GM21717 (cell line): ENCODE measurements around the gene FAM193B.

Experiments used
- ATAC-seq: cut with Tn5 transposase; IDR thresholded peaks from one replicate; pipeline ENCODE4 v1.9.1; 2021; ENCODE audit warnings: mild to moderate bottlenecking, moderate library complexity; ENCODE audit not compliant: unreplicated experiment

The FAM193B gene

DNA sequence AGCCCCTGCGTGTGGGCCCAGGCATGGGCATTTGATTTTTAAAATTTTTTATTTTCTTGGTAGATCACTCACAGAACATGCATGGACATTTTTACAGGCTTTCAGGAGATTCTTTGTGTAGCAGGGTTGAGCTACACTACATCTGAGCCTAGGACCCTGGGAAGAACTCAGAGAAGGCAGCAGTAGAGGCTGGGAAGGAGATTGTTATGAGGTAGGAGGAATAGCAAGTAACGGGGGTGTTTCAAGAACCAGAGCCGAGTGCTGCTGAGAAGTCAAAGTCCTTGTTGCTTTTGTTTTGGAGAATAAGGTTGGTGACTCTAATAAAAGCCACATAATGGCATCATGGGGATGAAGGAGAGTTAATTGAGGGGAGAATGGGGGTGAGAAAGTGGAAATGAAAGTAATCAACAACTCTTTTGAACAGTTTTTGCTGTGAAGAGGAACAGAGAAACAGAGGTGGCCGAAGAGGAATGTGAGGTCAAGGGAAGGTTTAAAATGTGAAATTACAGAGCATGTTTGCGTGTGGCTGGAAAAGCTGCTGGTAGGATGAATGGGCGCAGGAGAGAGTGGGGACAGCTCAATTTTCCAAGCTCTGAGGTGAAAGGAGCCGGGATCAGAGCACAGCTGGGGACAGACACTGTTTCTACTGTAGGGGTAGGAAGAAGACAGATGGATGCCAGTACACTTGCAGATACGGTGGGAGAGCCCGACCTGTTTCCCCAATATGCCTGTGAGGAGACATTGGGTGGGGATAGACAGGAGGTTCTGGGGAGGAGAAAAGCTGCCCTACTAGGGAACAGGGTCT lies 52.3 kb downstream of the FAM193B start:
- no peak for ATAC-seq

GRCh38 chr5:177500685-177501522 lies 53.5 kb downstream of the FAM193B start:
- ATAC-seq: no peak

DNA sequence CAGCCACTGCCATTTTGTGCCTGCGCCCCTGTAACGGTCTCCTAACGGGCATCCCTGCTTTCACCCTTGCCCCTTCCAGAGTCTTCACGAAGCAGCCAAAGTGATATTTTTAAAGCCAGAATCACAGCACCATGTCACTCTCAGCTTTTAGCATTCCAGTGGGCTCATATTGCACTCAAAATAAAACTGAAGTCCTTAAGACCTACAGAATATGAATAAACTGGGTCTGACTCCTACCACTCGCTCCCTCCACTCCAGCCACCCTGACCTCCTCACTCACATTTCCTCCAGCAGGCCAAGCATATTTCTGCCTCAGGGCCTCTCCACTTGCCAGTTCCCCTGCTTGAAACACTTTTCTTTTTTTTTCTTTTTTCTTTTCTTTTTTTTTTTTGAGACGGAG lies 54.5 kb downstream of the FAM193B start:
- ATAC-seq: no peak

DNA sequence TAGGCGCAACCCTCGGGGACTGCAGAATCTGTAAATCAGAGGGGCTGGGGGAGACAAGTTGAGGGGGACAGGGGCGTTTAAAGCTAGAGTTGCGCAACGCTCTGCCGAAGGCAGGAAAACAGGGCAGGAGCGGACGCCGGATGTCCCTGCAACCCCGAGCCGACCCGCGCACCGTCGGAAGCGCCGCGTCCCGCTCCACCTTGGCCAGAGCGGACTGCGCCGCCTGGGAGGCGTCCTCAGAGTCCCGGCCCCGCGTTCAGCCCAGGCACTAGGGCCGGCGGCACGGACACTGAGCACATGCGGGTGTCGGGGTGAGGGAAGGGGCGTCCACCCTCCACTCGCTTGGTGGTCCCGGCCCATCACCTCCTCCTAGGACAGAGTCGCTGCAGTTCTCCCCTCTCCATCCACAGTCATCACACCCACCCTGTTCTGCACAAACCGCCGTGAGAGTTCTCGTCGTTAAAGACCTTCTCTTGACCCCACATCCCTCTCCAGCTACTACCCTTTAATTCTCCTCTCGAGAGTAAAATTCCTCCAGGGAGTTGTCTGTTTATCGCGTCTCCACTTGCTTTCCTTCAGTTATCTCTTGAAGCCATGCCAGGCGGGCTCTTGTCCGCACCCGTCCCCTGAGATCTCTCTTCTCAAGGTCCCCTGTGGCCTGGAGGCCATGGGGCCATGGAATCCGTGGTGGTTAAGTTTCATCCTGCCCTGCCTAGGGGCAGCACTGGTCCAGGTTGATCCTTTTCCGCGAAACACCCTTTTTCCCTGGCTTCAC lies 56.2 kb downstream of the FAM193B start:
- ATAC-seq: peak; percentile 1

DNA sequence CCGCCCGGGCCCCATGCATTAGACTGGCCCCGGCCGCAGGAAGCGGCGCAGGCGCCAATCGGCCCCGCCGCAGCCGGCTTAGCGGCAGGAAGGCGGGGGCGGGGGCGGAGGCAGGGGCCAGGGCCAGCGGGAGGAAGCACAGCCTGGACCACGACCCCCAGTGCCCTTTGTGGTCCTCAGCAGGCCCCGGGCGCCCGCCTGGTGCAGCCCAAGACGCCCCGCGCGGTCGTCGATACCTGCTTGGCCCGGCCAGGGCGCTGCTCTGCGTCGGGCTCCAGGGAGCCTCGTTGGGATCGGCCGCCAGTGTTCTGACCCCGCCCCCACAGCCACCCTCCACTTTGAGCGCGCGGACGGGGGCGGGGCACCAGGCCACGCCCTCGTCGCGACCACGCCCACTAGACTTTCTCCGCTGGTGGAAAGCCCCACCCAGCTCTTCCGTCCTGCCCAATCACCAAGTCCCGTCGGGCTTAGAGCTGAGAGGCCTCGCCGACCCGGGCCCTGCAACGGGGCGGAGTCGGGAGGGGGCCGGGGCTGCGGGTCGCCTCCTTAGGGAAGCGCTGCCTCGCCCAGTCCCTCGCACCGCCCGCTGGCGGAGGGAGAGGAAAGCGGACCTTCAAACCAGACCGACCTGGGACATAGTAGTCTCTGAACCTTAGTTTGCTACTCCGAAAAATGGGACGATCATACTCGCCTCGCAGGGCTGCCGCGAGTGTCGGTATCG lies 56.9 kb downstream of the FAM193B start, which contains the start of gene PDLIM7:
Gene PDLIM7, minus strand, starts transcription at position 313 of the 721 bp plus-strand sequence. CDS start 1,092 bp downstream, outside the sequence.
- peak; percentile 77 for ATAC-seq

DNA sequence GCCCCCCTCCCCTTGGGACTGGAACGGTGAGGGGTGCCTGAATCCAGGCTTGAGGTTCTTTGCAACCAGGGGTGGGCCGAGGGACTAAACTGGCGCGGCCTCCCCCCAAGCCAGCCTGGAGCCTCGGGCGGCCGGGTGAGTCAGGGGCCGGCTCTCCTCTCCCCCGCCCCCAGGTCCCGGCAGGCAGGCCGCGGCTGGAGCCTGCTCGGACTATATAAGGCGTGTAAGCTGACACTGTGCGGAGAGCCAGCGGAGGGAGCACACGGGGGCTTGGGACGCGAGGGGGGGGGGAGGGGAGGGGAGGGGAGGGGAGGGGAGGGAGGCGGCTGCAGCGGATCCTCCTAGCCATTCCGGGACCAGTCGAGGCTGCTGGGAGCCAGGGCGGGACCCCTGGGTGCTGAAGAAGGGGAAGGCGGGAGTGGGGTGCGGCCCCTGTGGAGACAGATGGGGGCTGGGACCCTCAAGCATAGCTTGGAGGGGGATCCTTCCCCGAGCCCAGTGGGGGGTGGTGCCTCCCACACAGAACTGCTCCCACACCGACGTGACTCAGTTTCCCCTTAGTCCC lies 57.6 kb downstream of the FAM193B start:
- no peak for ATAC-seq

DNA sequence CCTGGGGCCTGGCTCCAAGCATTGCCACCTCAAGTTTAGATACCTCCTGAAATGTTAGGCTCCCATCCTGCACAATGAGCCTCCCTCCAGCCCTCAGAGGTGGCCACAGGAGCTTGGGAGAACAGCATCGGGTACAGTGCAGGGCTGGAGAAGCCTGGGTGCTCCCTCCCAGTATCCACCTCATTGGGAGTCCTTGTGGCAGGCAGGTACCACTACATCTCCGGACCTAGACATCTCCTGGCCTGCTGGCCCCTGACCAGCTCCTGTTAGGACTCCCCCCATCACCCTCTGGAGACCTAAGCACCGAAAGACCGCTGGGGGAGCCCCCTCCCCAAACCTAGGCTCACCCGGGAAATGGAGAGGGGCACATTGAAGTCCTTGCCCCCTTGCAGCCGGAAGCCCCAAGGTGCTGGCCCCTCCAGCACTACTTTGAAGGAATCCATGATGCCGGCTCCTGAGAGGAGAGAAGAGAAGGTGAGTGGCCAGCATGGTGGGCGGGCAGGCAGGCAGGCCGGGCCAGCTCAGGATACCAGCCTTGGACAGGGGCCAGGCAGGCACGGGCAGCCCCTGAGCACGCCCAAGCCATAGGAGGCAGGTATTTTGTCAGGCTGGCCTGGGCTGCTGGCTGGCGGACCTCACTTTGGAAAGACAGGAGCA lies 58.2 kb downstream of the FAM193B start:
- no peak for ATAC-seq

DNA sequence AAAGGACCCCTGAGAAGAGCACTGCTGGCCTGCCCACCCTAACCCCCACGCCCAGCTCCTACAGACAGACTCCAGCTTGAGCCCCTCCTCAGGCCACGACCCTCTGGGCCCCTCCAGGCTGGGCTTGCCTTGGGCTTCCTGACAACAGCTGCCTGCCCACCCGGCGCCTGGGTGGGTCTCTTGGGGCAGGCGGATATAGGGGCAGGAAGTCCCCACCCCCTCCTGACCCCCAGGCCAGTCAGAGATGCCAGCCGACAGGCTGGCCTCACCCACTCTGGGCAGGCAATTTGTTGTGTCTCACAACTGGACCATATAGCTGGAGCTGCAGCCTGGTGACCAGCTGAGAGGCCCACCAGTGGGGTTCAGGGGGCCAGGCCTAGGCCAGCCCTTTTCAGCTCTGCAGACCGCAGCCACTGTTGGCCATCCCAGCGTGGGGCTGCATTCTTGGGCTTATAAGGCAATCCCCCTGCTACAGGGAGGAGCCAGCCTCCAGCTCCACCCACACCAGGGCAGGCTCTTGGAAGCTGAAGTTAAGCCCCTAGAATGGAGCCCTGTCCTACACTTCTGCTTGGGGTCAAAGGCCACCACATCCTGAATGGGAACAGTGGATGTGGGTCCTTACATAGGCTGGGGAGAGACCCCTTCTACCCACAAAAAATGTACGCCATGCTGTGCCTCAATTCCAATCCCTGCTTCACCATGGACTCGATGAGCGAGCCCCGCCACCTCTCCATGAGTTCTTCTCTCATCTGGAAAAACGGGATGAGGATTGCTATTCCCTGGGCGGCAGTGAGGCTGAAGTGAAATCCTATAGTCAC lies 58.9 kb downstream of the FAM193B start:
- no peak for ATAC-seq

GRCh38 chr5:177494346-177495195 lies 59.8 kb downstream of the FAM193B start:
- ATAC-seq: no peak

DNA sequence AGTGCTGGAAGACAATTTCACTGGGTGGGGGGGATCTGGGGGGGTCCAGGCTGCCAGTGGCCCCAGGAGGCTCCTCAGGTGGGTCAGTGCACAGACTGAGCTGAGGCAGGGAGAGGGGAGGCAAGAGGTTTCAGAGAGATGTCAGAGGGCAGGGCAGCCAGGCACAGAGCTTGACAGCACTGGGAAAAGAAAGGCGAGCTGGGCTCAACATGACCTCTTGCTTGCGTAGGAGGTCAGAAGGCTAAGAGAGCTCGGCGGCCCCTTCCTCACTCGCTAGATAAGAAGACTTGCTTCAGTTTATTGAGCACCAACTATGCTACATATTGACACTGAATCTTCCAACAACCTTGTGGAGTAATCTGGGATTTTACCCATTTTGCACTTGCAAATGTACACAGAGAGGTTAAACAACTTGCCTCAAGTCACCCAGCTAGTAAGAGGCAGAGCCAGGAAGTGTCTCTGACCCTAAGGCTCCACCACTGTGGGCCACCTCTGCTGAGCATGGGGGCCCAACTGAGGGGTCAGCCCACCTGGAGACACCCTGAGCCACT lies 60.5 kb downstream of the FAM193B start:
- no peak for ATAC-seq

DNA sequence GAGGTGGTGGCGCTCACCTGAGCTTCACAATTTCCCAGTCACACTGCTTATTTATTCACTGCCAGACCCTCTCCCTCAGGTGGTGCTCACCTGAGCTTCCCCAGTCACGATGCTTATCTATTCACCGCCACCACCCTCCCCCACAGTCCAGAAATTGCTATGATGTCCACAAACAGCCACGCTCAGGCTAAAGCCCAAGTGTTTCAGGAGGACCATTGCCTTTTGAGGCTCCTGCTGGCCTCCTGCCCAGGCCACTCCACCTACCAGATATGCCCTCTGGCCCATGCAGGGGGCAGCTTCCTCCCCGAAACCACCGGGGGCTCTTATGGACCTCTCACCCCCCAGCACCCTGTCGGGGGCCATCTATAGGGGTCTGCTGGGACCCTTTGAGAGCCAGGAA lies 61.5 kb downstream of the FAM193B start:
- ATAC-seq: no peak

DNA sequence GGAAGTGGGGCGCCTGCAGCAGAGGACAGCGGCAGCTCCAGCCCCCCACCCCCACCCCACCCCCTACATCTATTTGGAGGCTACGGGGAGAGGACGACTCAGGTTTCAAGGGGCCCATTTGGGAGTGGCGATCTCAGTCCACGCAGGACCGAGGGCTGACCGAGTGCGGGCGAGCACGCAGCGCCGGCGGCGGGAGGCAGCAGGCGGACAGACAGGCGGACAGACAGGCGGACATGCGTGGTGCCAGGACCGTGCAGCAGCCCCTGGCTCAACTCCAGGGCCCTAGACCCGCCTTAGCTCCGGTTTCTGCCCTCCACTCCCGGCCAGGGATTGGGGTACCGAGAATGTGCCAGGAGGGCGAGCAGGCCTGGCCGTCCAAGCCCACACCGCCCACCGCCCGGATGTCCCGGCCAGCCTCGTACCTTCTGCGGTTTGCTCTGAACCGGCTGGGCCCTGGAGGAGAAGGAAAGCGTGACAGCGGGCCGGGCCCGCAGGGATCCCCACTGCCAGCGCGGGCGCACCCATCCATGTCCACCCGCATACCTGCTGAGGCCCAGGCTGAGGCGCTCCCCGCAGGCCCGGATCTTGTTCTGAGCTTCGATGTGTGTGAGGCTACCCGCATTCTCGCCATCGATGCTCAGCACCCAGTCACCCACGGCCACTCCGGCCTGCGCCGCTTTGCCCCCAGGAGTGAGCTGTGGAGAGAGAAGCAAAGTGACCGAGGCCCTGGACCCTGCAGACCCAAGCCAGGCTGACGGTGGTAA lies 62.2 kb downstream of the FAM193B start:
- ATAC-seq: no peak

- ATAC-seq: no peak
Observed at GRCh38 chr5:177491429-177491945, 62.9 kb downstream of the FAM193B start.

GRCh38 chr5:177490992-177491391 lies 63.4 kb downstream of the FAM193B start:
- ATAC-seq: no peak

DNA sequence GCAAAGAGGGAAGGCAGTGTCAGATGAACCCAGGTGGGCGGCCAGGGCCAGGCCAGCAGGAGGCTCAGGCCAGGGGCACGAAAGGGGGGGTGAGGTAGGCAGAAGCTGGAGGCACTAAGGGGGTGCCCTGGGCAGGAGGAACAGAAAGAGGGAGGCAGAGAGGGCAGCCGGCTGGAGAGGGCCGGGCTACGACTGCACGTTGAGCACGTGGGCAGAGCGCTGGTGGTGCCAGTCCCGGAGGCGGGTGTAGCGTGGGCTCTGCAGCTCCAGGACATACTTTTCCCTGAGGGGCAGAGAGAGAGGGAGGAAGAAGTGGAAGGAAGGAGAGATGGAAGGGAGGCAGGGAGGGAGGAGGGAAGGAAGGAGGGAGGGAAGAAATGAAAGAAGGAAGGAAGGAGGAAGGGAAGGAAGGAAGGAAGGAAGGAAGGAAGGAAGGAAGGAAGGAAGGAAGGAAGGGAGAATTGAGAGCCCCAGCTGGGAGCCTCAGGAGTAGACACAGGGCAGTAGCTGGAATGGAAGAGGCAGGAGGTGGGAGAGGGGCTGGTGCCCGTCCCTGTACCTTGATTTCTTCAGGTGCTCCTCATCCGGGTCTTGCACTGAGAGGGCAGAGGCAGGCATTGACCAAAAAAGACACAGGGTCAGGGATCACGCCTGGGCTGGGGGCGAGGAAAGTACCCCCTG lies 63.9 kb downstream of the FAM193B start:
- ATAC-seq: no peak

DNA sequence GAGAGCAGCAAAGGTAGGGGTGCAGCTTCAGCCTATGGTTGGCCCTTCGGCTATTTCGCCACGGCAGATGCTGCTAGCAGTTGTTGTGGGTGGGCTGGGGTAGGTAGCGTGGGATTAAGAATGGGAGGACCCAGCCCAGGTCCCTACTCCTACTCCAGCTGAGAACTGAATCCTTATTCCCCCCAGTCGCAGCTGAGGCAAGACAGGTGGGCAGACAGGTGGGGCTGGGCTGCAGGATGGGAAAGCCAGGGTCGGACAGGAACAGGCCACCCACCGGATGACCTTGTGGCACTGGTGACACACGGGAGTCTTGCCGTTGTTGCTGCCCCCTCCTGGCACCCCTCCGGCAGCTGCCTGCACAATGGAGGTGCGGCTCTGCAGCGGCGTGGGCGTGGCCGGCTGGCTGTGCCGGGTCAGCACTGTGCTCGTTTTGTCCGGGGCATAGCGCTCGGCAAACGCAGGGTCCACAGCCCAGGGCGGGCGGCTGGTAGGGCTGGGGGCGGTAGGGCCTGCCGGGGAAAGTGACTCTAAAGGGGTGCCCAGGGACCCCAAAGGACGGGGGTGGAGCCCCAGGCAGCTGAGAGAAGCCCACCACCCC lies 65.1 kb downstream of the FAM193B start:
- ATAC-seq: no peak
